A673 (cell line): Measurements from ENCODE around the gene WDFY4.

Source experiments
- EZH2 ChIP-seq: fragments of 200-600 bp; sonication (generic); IDR thresholded peaks from 2 replicates; pipeline ENCODE4 v1.6.1; 2017; ENCODE audit warnings: borderline replicate concordance, low read depth, mild to moderate bottlenecking, mixed read lengths, antibody characterized with exemption, low read length; ENCODE audit not compliant: poor library complexity, severe bottlenecking
- TF ChIP-seq, protein P1 (sequence below): fragments of 300-800, 200-600 bp; sonication (generic); conservative IDR thresholded peaks from 2 replicates; pipeline ENCODE4 v1.5.1; 2017; ENCODE audit warnings: low read depth, mild to moderate bottlenecking, antibody characterized with exemption, low read length, moderate library complexity, mixed read lengths

GRCh38 chr10:48906841-48907240, 222.2 kb downstream of the WDFY4 start:
- TF ChIP-seq EZH2: no peak
- TF ChIP-seq, protein P1, sequence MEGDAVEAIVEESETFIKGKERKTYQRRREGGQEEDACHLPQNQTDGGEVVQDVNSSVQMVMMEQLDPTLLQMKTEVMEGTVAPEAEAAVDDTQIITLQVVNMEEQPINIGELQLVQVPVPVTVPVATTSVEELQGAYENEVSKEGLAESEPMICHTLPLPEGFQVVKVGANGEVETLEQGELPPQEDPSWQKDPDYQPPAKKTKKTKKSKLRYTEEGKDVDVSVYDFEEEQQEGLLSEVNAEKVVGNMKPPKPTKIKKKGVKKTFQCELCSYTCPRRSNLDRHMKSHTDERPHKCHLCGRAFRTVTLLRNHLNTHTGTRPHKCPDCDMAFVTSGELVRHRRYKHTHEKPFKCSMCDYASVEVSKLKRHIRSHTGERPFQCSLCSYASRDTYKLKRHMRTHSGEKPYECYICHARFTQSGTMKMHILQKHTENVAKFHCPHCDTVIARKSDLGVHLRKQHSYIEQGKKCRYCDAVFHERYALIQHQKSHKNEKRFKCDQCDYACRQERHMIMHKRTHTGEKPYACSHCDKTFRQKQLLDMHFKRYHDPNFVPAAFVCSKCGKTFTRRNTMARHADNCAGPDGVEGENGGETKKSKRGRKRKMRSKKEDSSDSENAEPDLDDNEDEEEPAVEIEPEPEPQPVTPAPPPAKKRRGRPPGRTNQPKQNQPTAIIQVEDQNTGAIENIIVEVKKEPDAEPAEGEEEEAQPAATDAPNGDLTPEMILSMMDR: no peak
